H1 (cell line): Measurements from ENCODE around the gene SSPN. TPM values are rescaled to one million over a fixed set of nuclear protein-coding genes. Genes with fewer than 3 reads are reported as not detected.

Experiments
- CTCF ChIA-PET: fragments of 300-600 bp; sonication (Branson Sonifier 250); formaldehyde crosslinking; loops from one replicate; lab custom pipeline; 2021; ENCODE audit not compliant: partially characterized antibody; lab: Charles Lee
- POLR2A ChIA-PET: fragments of 300-600 bp; sonication (Branson Sonifier 250); formaldehyde crosslinking; loops from one replicate; lab custom pipeline; 2021; ENCODE audit warnings: inconsistent platforms; ENCODE audit not compliant: partially characterized antibody; lab: Charles Lee
- DNase-seq, 2 experiments: peaks; one replicate each; pipeline versions ENCODE4 v3.0.0 to v3.0.0-alpha.2; 2010 to 2022; ENCODE audit warnings: low spot score in 2 of 2, low read depth in 1 of 2, mixed read lengths in 1 of 2
- FAIRE-seq: peaks from 2 replicates; lab custom pipeline; 2011; peaks lifted over from hg19 to GRCh38; lab: Jason Lieb, UNC
- H2AFZ ChIP-seq: 2 replicates; pipeline ENCODE4 v1.8.1; 2012; ENCODE audit warnings: low read length, inconsistent platforms
- H2AK5ac ChIP-seq: 2 replicates; pipeline ENCODE4 v1.6.1; 2013; ENCODE audit warnings: low read depth, low read length
- H2BK120ac ChIP-seq: replicated peaks from 2 replicates; pipeline ENCODE3; 2013; ENCODE audit warnings: low read depth, low read length, inconsistent platforms
- H2BK12ac ChIP-seq: 2 replicates; pipeline ENCODE4 v1.6.1; 2013; ENCODE audit warnings: low read depth, low read length
- H2BK15ac ChIP-seq: 2 replicates; pipeline ENCODE4 v1.6.1; 2013; ENCODE audit warnings: low read length
- H2BK20ac ChIP-seq: 2 replicates; pipeline ENCODE4 v1.6.1; 2013; ENCODE audit warnings: low read length
- H2BK5ac ChIP-seq: 2 replicates; pipeline ENCODE4 v1.6.1; 2013; ENCODE audit warnings: low read depth, low read length
- H3K14ac ChIP-seq: 2 replicates; pipeline ENCODE4 v1.6.1; 2013; ENCODE audit warnings: inconsistent platforms; ENCODE audit not compliant: insufficient read length
- H3K18ac ChIP-seq: 2 replicates; pipeline ENCODE4 v1.6.1; 2013; ENCODE audit warnings: low read length; ENCODE audit errors: extremely low read depth
- H3K23ac ChIP-seq: 2 replicates; pipeline ENCODE4 v1.6.1; 2013; ENCODE audit warnings: inconsistent platforms; ENCODE audit not compliant: insufficient read length
- H3K23me2 ChIP-seq: 2 replicates; pipeline ENCODE4 v1.6.1; 2013; ENCODE audit warnings: low read depth, low read length
- H3K27ac ChIP-seq: 2 replicates; pipeline ENCODE4 v1.6.1; 2011; ENCODE audit warnings: low read depth, low read length, inconsistent platforms
- H3K27me3 ChIP-seq, 4 experiments: replicated peaks in 1 of 4; 1 replicate in 1 of 4; 2 replicates in 3 of 4; pipeline versions ENCODE4 v1.6.1 to v1.8.1; 2011 to 2013; ENCODE audit warnings: low read length in 3 of 4, mild to moderate bottlenecking in 3 of 4, inconsistent platforms in 2 of 4, mixed read lengths in 2 of 4, moderate library complexity in 1 of 4; ENCODE audit not compliant: control insufficient read depth in 3 of 4, insufficient read depth in 3 of 4; ENCODE audit errors: extremely low read depth in 1 of 4
- H3K36me3 ChIP-seq, 4 experiments: 2 replicates each; pipeline versions ENCODE4 v1.6.1 to v1.8.1; 2011 to 2013; ENCODE audit warnings: mild to moderate bottlenecking in 4 of 4, low read length in 3 of 4, moderate library complexity in 2 of 4, control low read depth in 1 of 4, inconsistent platforms in 1 of 4; ENCODE audit not compliant: insufficient read depth in 4 of 4, control insufficient read depth in 2 of 4
- H3K4ac ChIP-seq: replicated peaks from 2 replicates; pipeline ENCODE3; 2013; ENCODE audit warnings: low read length, low read depth, mixed read lengths, inconsistent platforms; ENCODE audit not compliant: insufficient read length
- H3K4me1 ChIP-seq, 4 experiments: replicated peaks in 1 of 4; 1 replicate in 1 of 4; 2 replicates in 3 of 4; pipeline versions ENCODE4 v1.6.1 to v1.8.1; 2011 to 2013; ENCODE audit warnings: low read length in 3 of 4, inconsistent platforms in 2 of 4, mixed read lengths in 1 of 4; ENCODE audit not compliant: insufficient read depth in 4 of 4, control insufficient read depth in 3 of 4
- H3K4me2 ChIP-seq, 2 experiments: 2 replicates each; pipeline versions ENCODE4 v1.6.1 to v1.8.1; 2011 to 2013; ENCODE audit warnings: low read depth in 2 of 2, low read length in 2 of 2, control low read depth in 1 of 2, inconsistent platforms in 1 of 2, mild to moderate bottlenecking in 1 of 2; ENCODE audit not compliant: insufficient read depth in 1 of 2
- H3K4me3 ChIP-seq, 4 experiments: fragments of 200-600, 300-600 bp in 1 of 4; sonication (generic), shearing (Covaris generic), sonication (Bioruptor Twin) in 1 of 4; 2 replicates each; pipeline versions ENCODE4 v1.5.1 to v1.8.1; 2011 to 2016; ENCODE audit warnings: low read length in 4 of 4, low read depth in 3 of 4, control low read depth in 2 of 4, inconsistent platforms in 2 of 4, mild to moderate bottlenecking in 2 of 4, mixed read lengths in 1 of 4, moderate library complexity in 1 of 4; ENCODE audit not compliant: insufficient read depth in 2 of 4; ENCODE audit errors: extremely low read depth in 1 of 4
- H3K56ac ChIP-seq: replicated peaks from 2 replicates; pipeline ENCODE3; 2013; ENCODE audit warnings: low read depth, mild to moderate bottlenecking, mixed read lengths, low read length, inconsistent platforms; ENCODE audit not compliant: insufficient read length
- H3K79me1 ChIP-seq: 2 replicates; pipeline ENCODE4 v1.6.1; 2013; ENCODE audit warnings: low read depth, low read length, control low read depth
- H3K79me2 ChIP-seq, 2 experiments: 2 replicates each; pipeline versions ENCODE4 v1.6.1 to v1.8.1; 2012 to 2013; ENCODE audit warnings: low read length in 2 of 2, mild to moderate bottlenecking in 2 of 2, inconsistent platforms in 1 of 2; ENCODE audit not compliant: insufficient read depth in 2 of 2, control insufficient read depth in 1 of 2
- H3K9ac ChIP-seq, 4 experiments: replicated peaks in 1 of 4; 1 replicate in 1 of 4; 2 replicates in 3 of 4; pipeline versions ENCODE4 v1.6.1 to v1.8.1; 2011 to 2013; ENCODE audit warnings: low read depth in 3 of 4, low read length in 3 of 4, control low read depth in 2 of 4, mild to moderate bottlenecking in 2 of 4, moderate library complexity in 2 of 4, inconsistent platforms in 1 of 4; ENCODE audit errors: extremely low read depth in 1 of 4
- H3K9me3 ChIP-seq, 2 experiments: 2 replicates each; pipeline versions ENCODE4 v1.6.1 to v1.8.1; 2012 to 2013; ENCODE audit warnings: mild to moderate bottlenecking in 2 of 2, moderate library complexity in 2 of 2, control low read depth in 1 of 2, inconsistent platforms in 1 of 2, low read depth in 1 of 2, low read length in 1 of 2, mixed read lengths in 1 of 2; ENCODE audit not compliant: insufficient read depth in 2 of 2
- H4K20me1 ChIP-seq, 2 experiments: replicated peaks in 1 of 2; 2 replicates each; pipeline versions ENCODE3 to v1.8.1; 2011 to 2013; ENCODE audit warnings: inconsistent platforms in 2 of 2, low read length in 2 of 2, mild to moderate bottlenecking in 1 of 2; ENCODE audit not compliant: insufficient read depth in 2 of 2, control insufficient read depth in 1 of 2
- H4K5ac ChIP-seq: 2 replicates; pipeline ENCODE4 v1.6.1; 2013; ENCODE audit warnings: low read length, low read depth, mixed read lengths, inconsistent platforms; ENCODE audit not compliant: insufficient read length
- H4K8ac ChIP-seq: 2 replicates; pipeline ENCODE4 v1.8.0; 2013; ENCODE audit warnings: mild to moderate bottlenecking, moderate library complexity, low read length, inconsistent platforms; ENCODE audit not compliant: insufficient read depth; ENCODE audit errors: extremely low read depth
- H4K91ac ChIP-seq: replicated peaks from 2 replicates; pipeline ENCODE3; 2013; ENCODE audit warnings: low read length, mixed read lengths, inconsistent platforms; ENCODE audit not compliant: insufficient read length
- ASH2L ChIP-seq: fragments of 200-600, 300-600 bp; sonication (generic); IDR thresholded peaks from one replicate; pipeline ENCODE4 v1.7.1; 2017; ENCODE audit warnings: low read length
- CHD1 ChIP-seq: IDR thresholded peaks from 2 replicates; pipeline ENCODE4 v1.6.1; 2012; ENCODE audit warnings: low read depth, low read length, improper control_type of control experiment
- GABPA ChIP-seq: IDR thresholded peaks from 2 replicates; pipeline ENCODE4 v1.6.1; 2011; ENCODE audit warnings: mild to moderate bottlenecking, low read length, moderate library complexity, borderline replicate concordance; ENCODE audit not compliant: insufficient read depth
- GTF2F1 ChIP-seq: IDR thresholded peaks from 2 replicates; pipeline ENCODE4 v1.6.1; 2012; ENCODE audit warnings: low read depth, low read length, improper control_type of control experiment, borderline replicate concordance
- KDM1A ChIP-seq: fragments of 200-600, 300-600 bp; sonication (generic); IDR thresholded peaks from 2 replicates; pipeline ENCODE4 v1.7.1; 2016; ENCODE audit warnings: mild to moderate bottlenecking, low read length, borderline replicate concordance
- RBBP5 ChIP-seq: IDR thresholded peaks from 2 replicates; pipeline ENCODE4 v1.7.1; 2012; ENCODE audit warnings: low read depth, mild to moderate bottlenecking, inconsistent platforms, low read length, moderate library complexity, borderline replicate concordance
- SP2 ChIP-seq: IDR thresholded peaks from 2 replicates; pipeline ENCODE4 v1.6.1; 2012; ENCODE audit warnings: mild to moderate bottlenecking, low read length, inconsistent platforms
- WGBS, 2 experiments: shearing (Covaris generic) in 1 of 2; methylation state at CpG; one replicate each; pipeline versions ENCODE4 v1.1.6 to v1.1.7; 2013 to 2015; ENCODE audit warnings: low lambda C conversion rate in 2 of 2, mixed read lengths in 2 of 2, inconsistent platforms in 1 of 2, low coverage in 1 of 2, missing lambda C conversion rate in 1 of 2; ENCODE audit not compliant: insufficient replicate concordance in 2 of 2, insufficient coverage in 1 of 2, insufficient read length in 1 of 2; ENCODE audit errors: extremely low coverage in 1 of 2, missing lambda C conversion rate in 1 of 2; 5-methylcytosine and 5-hydroxymethylcytosine counted together
- polyA plus RNA-seq, 7 experiments: library from polyadenylated mRNA; depleted of rRNA in 3 of 7; stranded (reverse) in 5 of 7; unstranded in 2 of 7; fragments of >200 nt in 5 of 7; fragments of 200-250 nt in 2 of 7; gene quantifications; 1 replicate in 5 of 7; 2 replicates in 1 of 7; 4 replicates in 1 of 7; pipeline versions ENCODE4 v1.2.1 to v1.2.3, GENCODE V29; 2011 to 2013; ENCODE audit warnings: missing spikeins in 2 of 7, mixed read lengths in 2 of 7
- total RNA-seq: library from RNA; stranded (reverse); fragmentation: NEBNext Ultra II Directional; extraction: Animal tissue kit (Norgen Biotek cat#: 25700); gene quantifications from 2 replicates; pipeline ENCODE4 v1.2.1, GENCODE V29; 2021
- TF ChIP-seq, protein P1 (sequence below): IDR thresholded peaks from 2 replicates; pipeline ENCODE4 v1.6.1; 2012; ENCODE audit warnings: low read length, inconsistent platforms
- TF ChIP-seq, protein P2 (sequence below), 3 experiments: IDR thresholded peaks; 1 replicate in 2 of 3; 2 replicates in 1 of 3; pipeline versions ENCODE4 v1.5.1 to v1.6.1; 2011; ENCODE audit warnings: low read length in 3 of 3, mild to moderate bottlenecking in 3 of 3, inconsistent platforms in 2 of 3, low read depth in 1 of 3, moderate library complexity in 1 of 3; ENCODE audit not compliant: insufficient read depth in 1 of 3; ENCODE audit errors: control extremely low read depth in 1 of 3
- TF ChIP-seq, protein P3 (sequence below): IDR thresholded peaks from 2 replicates; pipeline ENCODE4 v1.6.1; 2012; ENCODE audit warnings: inconsistent platforms

SSPN gene
- total and polyA plus RNA-seq, 2 of the 8 experiments (the other 6 are each of a cell fraction or from before 2014, with no cell fraction given): 0.86 to 1.8 TPM

DNA sequence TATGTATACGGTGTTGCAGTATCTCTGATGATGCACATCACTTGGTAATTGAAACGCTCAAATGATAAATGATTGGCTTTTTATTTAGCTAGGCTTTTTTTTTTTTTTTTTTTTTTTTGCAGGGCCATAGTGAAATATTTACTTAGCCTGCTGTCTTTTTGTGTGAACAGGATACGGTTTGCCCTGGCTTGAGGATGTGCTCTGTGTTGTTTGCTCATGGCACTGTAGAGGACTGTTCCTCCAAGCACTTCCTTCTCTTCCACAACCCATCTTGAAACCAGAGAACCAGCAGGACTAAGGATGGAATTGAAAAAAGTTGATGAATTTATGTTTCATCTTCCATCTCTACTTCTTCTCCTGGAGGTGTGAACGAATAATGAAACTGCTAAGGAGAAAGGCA, 15.5 kb upstream of the SSPN start:
- ChIA-PET POLR2A (no interaction called here), CTCF (interaction anchor here (0.8 to 2.8 kb wide), 2 partner anchors 7 to 10 kb away, joined by 4 to 12 read pairs; no protein-coding TSS in a partner anchor)
- 90% methylated on average over 4 of the region's 4 CpGs; no CpG with 5 or more reads in 1 of the 2 experiments for WGBS, 2 experiments
- no peak overlapping the region for H3K4me2 ChIP-seq
- no peaks in the 10 kb centered on the region for H3K79me2 ChIP-seq
- H4K8ac ChIP-seq: no peak overlapping the region
- H4K5ac ChIP-seq: no peak overlapping the region
- H2AK5ac ChIP-seq: no peak overlapping the region
- no peak overlapping the region for H2BK120ac ChIP-seq
- no peak overlapping the region for H3K4ac ChIP-seq
- no peak overlapping the region for H3K9ac ChIP-seq
- H3K27me3 ChIP-seq: no peaks in the 10 kb centered on the region
- no peaks in the 10 kb centered on the region for H3K9me3 ChIP-seq
- H2BK12ac ChIP-seq: no peak overlapping the region
- no peak overlapping the region for H2BK5ac ChIP-seq
- H3K18ac ChIP-seq: no peak overlapping the region
- no peaks in the 10 kb centered on the region for H3K4me1 ChIP-seq
- H4K91ac ChIP-seq: no peak overlapping the region
- H2BK20ac ChIP-seq: no peak overlapping the region
- H3K14ac ChIP-seq: no peak overlapping the region
- H3K79me1 ChIP-seq: no peaks in the 10 kb centered on the region
- no peak overlapping the region for H3K23ac ChIP-seq
- H2AFZ ChIP-seq: no peak overlapping the region
- no peak overlapping the region for H3K27ac ChIP-seq
- H4K20me1 ChIP-seq: no peaks in the 10 kb centered on the region
- DNase-seq (no peak), FAIRE-seq (no peak)
- no peak overlapping the region for H3K4me3 ChIP-seq
- H3K56ac ChIP-seq: no peak overlapping the region
- H2BK15ac ChIP-seq: no peak overlapping the region
- H3K36me3 ChIP-seq: no peaks in the 10 kb centered on the region
- H3K23me2 ChIP-seq: no peaks in the 10 kb centered on the region
- TF ChIP-seq, protein P1, sequence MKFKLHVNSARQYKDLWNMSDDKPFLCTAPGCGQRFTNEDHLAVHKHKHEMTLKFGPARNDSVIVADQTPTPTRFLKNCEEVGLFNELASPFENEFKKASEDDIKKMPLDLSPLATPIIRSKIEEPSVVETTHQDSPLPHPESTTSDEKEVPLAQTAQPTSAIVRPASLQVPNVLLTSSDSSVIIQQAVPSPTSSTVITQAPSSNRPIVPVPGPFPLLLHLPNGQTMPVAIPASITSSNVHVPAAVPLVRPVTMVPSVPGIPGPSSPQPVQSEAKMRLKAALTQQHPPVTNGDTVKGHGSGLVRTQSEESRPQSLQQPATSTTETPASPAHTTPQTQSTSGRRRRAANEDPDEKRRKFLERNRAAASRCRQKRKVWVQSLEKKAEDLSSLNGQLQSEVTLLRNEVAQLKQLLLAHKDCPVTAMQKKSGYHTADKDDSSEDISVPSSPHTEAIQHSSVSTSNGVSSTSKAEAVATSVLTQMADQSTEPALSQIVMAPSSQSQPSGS: no peak
- TF ChIP-seq SP2 (no peak), ASH2L (no peak), KDM1A (no peak), GABPA (no peak), CHD1 (no peak), GTF2F1 (no peak), RBBP5 (no peak)
- TF ChIP-seq, protein P2, sequence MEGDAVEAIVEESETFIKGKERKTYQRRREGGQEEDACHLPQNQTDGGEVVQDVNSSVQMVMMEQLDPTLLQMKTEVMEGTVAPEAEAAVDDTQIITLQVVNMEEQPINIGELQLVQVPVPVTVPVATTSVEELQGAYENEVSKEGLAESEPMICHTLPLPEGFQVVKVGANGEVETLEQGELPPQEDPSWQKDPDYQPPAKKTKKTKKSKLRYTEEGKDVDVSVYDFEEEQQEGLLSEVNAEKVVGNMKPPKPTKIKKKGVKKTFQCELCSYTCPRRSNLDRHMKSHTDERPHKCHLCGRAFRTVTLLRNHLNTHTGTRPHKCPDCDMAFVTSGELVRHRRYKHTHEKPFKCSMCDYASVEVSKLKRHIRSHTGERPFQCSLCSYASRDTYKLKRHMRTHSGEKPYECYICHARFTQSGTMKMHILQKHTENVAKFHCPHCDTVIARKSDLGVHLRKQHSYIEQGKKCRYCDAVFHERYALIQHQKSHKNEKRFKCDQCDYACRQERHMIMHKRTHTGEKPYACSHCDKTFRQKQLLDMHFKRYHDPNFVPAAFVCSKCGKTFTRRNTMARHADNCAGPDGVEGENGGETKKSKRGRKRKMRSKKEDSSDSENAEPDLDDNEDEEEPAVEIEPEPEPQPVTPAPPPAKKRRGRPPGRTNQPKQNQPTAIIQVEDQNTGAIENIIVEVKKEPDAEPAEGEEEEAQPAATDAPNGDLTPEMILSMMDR (IDR thresholded peaks at IDR 0.05; ENCODE audit: control extremely low read depth in 1 of 3, insufficient read depth in 1 of 3, low read depth in 1 of 3, low read length in 3 of 3): no peak
- TF ChIP-seq, protein P3, sequence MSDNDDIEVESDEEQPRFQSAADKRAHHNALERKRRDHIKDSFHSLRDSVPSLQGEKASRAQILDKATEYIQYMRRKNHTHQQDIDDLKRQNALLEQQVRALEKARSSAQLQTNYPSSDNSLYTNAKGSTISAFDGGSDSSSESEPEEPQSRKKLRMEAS: no peak
